Activated CD4-positive, alpha-beta T cell treated with anti-CD3 and anti-CD28 coated beads for 1 hour (primary cell): ENCODE results near the gene DNAJC13.
"Not testable (repeated sequence)": the region's sequence is repeated elsewhere in the genome, so short reads cannot be mapped to it uniquely, and the experiment has no call there.

Experiments used
- DNase-seq: peaks from one replicate; pipeline ENCODE4 v3.0.0-alpha.2; 2020

DNAJC13 gene

GRCh38 chr3:132416807-132417694 is at the start of gene DNAJC13:
TSS of gene DNAJC13 (plus strand) at chr3:132417502. CDS start at chr3:132434551, 17,049 bp downstream.
- DNase-seq: peak; percentile 87

GRCh38 chr3:132368515-132368914 is 48.8 kb upstream of the DNAJC13 start:
- DNase-seq: no peak

- DNase-seq: no peak
Observed at GRCh38 chr3:132368962-132369361, 48.3 kb upstream of the DNAJC13 start.

GRCh38 chr3:132376945-132377354 is 40.4 kb upstream of the DNAJC13 start:
- not testable (repeated sequence) for DNase-seq

GRCh38 chr3:132378048-132378762 is 39.1 kb upstream of the DNAJC13 start:
- DNase-seq: no peak

GRCh38 chr3:132378846-132379245 is 38.5 kb upstream of the DNAJC13 start:
- DNase-seq: no peak

- no peak for DNase-seq
Observed at GRCh38 chr3:132380920-132381319, 36.4 kb upstream of the DNAJC13 start.

GRCh38 chr3:132381348-132381944 is 35.9 kb upstream of the DNAJC13 start:
- DNase-seq: no peak

GRCh38 chr3:132382267-132382666 is 35.0 kb upstream of the DNAJC13 start:
- DNase-seq: no peak

GRCh38 chr3:132382688-132383194 is 34.6 kb upstream of the DNAJC13 start:
- DNase-seq: no peak

GRCh38 chr3:132386259-132386658 is 31.0 kb upstream of the DNAJC13 start:
- no peak for DNase-seq

GRCh38 chr3:132392675-132393074 is 24.6 kb upstream of the DNAJC13 start:
- not testable (repeated sequence) for DNase-seq

- no peak for DNase-seq
Observed at GRCh38 chr3:132394320-132394719, 23.0 kb upstream of the DNAJC13 start.

- DNase-seq: no peak
Observed at GRCh38 chr3:132395126-132395525, 22.2 kb upstream of the DNAJC13 start.

GRCh38 chr3:132396255-132396654 is 21.0 kb upstream of the DNAJC13 start:
- no peak for DNase-seq

GRCh38 chr3:132396776-132397175 is 20.5 kb upstream of the DNAJC13 start:
- DNase-seq: not testable (repeated sequence)

- DNase-seq: no peak
Observed at GRCh38 chr3:132399054-132399929, 18.0 kb upstream of the DNAJC13 start.

GRCh38 chr3:132401255-132401654 is 16.0 kb upstream of the DNAJC13 start:
- no peak for DNase-seq

- DNase-seq: no peak
Observed at GRCh38 chr3:132404276-132404675, 13.0 kb upstream of the DNAJC13 start.

GRCh38 chr3:132405188-132405587 is 12.1 kb upstream of the DNAJC13 start:
- DNase-seq: no peak

- DNase-seq: no peak
Observed at GRCh38 chr3:132405609-132406299, 11.5 kb upstream of the DNAJC13 start.

GRCh38 chr3:132406587-132406986 is 10.7 kb upstream of the DNAJC13 start:
- DNase-seq: no peak
